ENCODE measurements around the gene SPG11. TPM values are rescaled to one million over a fixed set of nuclear protein-coding genes. Genes with fewer than 3 reads are reported as not detected.
A peak's percentile ranks its signal among the peaks of the same experiment; 100 is the strongest.
"Not testable (repeated sequence)": the region's sequence is repeated elsewhere in the genome, so short reads cannot be mapped to it uniquely, and the experiment has no call there.

The SPG11 gene
- total RNA-seq, 1 donor from 2014 or later: 65.2 TPM

DNA sequence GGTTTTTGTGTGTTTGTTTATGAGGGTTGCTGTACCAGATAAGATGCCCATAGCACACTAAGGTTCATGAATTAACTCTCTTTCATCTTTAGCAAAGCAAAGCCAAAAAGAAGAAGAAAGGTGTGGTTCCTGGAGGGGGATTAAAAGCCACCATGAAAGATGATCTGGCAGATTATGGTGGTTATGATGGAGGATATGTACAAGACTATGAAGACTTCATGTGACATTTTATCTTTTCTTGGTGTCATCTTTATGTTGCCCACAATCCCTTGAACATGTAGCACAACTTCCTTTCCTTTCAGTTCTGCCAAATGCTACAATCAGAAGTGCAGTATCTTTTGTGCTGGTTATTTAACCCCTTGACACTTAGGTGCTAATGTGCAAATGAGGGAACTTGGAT, 102.5 kb downstream of the SPG11 start:
- H3K27ac Mint-ChIP-seq; intact Hi-C loops (cut with micrococcal nuclease): not testable (repeated sequence)

GRCh38 chr15:44554934-44555723, 108.3 kb downstream of the SPG11 start:
- DNase-seq (ENCODE audit: low spot score): no peak
- H3K36me3 Mint-ChIP-seq (ENCODE audit: low read depth): peaks cover 44% of the 10 kb centered on the region
- intact Hi-C loops (cut with micrococcal nuclease): no loop called here
- no peaks in the 10 kb centered on the region for H3K27me3 Mint-ChIP-seq (ENCODE audit: insufficient read depth)
- no peaks in the 10 kb centered on the region for H3K9me3 Mint-ChIP-seq
- peaks cover 21% of the 10 kb centered on the region for H3K4me1 Mint-ChIP-seq (ENCODE audit: low read depth)
- no peak overlapping the region for H3K4me3 Mint-ChIP-seq
- peak overlapping the region; percentile 14 for H3K27ac Mint-ChIP-seq

More for the DNA sequence above, 102.5 kb downstream of the SPG11 start:
- not testable (repeated sequence) for H3K9me3 Mint-ChIP-seq; DNase-seq (ENCODE audit: low spot score); H3K4me3 Mint-ChIP-seq; H3K27me3 Mint-ChIP-seq (ENCODE audit: insufficient read depth)
- peaks cover 58% of the 10 kb centered on the region for H3K36me3 Mint-ChIP-seq (ENCODE audit: low read depth)
- H3K4me1 Mint-ChIP-seq (ENCODE audit: low read depth): peaks cover 20% of the 10 kb centered on the region

DNA sequence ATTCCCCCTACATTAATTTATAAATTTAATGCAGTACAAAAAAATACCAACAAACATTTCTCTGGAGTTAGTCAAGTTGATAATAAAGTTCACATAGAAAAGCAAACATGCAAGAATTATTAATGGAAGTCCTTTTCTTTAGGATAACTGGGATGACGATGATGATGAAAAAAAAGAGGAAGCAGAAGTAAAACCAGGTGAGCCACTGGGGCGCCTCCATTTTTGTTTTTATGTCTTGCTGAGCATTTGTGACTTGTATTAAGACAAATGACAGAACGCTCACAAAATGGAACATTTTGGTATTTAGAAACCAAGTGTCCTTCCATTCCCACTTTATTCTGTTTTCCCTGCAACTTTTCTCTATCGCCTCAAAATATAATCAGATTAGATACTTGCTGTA, 112.7 kb downstream of the SPG11 start:
- Mint-ChIP-seq H3K4me1 (ENCODE audit: low read depth) (peaks cover 34% of the 10 kb centered on the region), H3K9me3 (no peaks in the 10 kb centered on the region)
- intact Hi-C loops (cut with micrococcal nuclease): loop anchor here (2.0 kb wide), 1 partner anchor 14 kb away; the partner anchor contains the start of gene EIF3J

GRCh38 chr15:44550256-44550655, 113.2 kb downstream of the SPG11 start:
- no peaks in the 10 kb centered on the region for H3K27me3 Mint-ChIP-seq (ENCODE audit: insufficient read depth)
- H3K9me3 Mint-ChIP-seq: no peaks in the 10 kb centered on the region
- intact Hi-C loops (cut with micrococcal nuclease): loop anchor here (2.0 kb wide), 1 partner anchor 13 kb away; the partner anchor contains the start of gene EIF3J

More for the DNA sequence above, 112.7 kb downstream of the SPG11 start:
- Mint-ChIP-seq H3K27ac (no peak overlapping the region), H3K36me3 (ENCODE audit: low read depth) (peaks cover 39% of the 10 kb centered on the region), H3K4me3 (no peak overlapping the region), H3K27me3 (ENCODE audit: insufficient read depth) (no peaks in the 10 kb centered on the region)
- no peak for DNase-seq (ENCODE audit: low spot score)

DNA sequence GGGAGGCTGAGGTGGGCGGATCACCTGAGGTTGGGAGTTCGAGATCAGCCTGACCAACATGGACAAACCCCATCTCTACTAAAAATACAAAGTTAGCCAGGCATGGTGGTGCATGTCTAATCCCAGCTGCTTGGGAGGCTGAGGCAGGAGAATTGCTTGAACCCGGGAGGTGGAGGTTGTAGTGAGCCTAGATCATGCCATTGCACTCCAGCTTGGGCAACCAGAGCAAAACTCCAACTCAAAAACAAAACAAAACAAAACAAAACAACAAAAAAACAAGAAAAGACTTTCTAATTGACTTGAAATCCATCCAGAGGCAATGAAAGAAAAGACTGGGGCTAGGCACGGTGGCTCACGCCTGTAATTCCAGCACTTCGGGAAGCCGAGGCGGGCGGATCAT, 114.3 kb downstream of the SPG11 start:
- H3K9me3 Mint-ChIP-seq; H3K27me3 Mint-ChIP-seq (ENCODE audit: insufficient read depth); H3K27ac Mint-ChIP-seq; intact Hi-C loops (cut with micrococcal nuclease); H3K4me3 Mint-ChIP-seq; DNase-seq (ENCODE audit: low spot score): not testable (repeated sequence)
- H3K4me1 Mint-ChIP-seq (ENCODE audit: low read depth): peaks cover 26% of the 10 kb centered on the region
- peaks cover 27% of the 10 kb centered on the region for H3K36me3 Mint-ChIP-seq (ENCODE audit: low read depth)

More at GRCh38 chr15:44550256-44550655, 113.2 kb downstream of the SPG11 start:
- Mint-ChIP-seq H3K36me3 (ENCODE audit: low read depth) (peaks cover 34% of the 10 kb centered on the region), H3K4me1 (ENCODE audit: low read depth) (peaks cover 32% of the 10 kb centered on the region), H3K4me3 (no peak overlapping the region), H3K27ac (no peak overlapping the region)
- no peak for DNase-seq (ENCODE audit: low spot score)

DNA sequence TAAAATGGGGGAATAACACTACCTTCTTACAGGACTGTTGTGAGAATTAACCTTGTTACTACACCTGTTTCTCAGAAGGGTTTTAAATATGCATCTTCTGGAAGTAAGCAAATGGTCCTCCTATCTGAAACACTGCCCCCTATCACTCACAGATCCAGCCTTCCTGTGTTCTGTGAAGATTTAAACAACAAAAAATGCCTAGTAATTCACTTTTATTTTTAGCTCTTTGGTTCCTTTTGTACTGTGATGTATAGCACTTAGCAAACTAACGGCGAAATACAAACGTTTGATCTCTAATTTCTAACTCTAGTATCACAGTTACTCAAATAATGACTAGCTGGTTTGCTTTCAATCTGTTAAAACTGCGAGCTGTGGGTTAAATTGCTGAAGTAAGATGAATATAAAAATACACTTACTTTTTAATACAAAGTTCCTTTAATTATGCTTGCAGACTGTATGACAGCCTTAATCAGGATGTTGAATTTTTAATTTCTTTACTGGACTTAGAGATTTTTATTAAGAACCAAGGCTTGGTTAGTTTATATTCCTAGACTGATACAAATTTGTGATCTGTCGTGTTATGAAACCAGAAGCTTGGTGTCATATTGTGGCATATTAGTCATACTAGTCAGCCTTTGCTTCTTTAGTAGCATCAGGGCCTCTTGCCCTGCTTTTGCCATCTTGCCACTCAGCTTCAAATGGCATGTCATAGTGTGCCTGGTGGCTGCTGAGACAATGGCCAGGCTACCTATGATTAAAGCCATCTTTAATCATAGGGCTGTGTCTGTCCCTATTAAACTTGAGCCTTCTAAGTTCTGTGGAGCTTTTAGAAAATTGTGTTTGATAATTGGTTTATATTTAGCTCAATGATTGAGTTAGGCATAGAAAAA, 117.3 kb downstream of the SPG11 start:
- DNase-seq (ENCODE audit: low spot score): peak; percentile 31
- Mint-ChIP-seq H3K4me3 (peak overlapping the region; percentile 64), H3K27ac (peak overlapping the region; percentile 90), H3K4me1 (ENCODE audit: low read depth) (peaks cover 54% of the 10 kb centered on the region), H3K36me3 (ENCODE audit: low read depth) (peaks cover 37% of the 10 kb centered on the region), H3K9me3 (peaks cover 4% of the 10 kb centered on the region), H3K27me3 (ENCODE audit: insufficient read depth) (no peaks in the 10 kb centered on the region)
- intact Hi-C loops (cut with micrococcal nuclease): loop anchor here (1.0 kb wide), 3 partner anchors 9 to 238 kb away; partner anchors contain the start of gene EIF3J

DNA sequence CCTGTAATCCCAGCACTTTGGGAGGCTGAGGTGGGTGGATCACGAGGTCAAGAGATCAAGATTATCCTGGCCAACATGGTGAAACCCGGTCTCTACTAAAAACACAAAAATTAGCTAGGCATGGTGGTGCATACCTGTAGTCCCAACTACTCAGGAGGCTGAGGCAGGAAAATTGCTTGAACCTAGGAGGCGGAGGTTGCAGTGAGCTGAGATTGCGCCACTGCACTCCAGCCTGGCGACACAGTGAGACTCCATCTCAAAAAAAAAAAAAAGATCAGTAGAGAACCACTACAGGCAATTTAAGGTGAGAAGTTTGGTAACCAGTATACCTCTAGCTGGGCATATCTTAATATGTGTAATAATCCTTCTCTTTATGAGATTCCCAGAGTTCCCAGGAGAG, 118.7 kb downstream of the SPG11 start:
- DNase-seq (ENCODE audit: low spot score); intact Hi-C loops (cut with micrococcal nuclease); H3K27me3 Mint-ChIP-seq (ENCODE audit: insufficient read depth); H3K9me3 Mint-ChIP-seq; H3K27ac Mint-ChIP-seq: not testable (repeated sequence)
- peak overlapping the region; percentile 15 for H3K4me3 Mint-ChIP-seq
- peaks cover 63% of the 10 kb centered on the region for H3K4me1 Mint-ChIP-seq (ENCODE audit: low read depth)
- H3K36me3 Mint-ChIP-seq (ENCODE audit: low read depth): peaks cover 40% of the 10 kb centered on the region

DNA sequence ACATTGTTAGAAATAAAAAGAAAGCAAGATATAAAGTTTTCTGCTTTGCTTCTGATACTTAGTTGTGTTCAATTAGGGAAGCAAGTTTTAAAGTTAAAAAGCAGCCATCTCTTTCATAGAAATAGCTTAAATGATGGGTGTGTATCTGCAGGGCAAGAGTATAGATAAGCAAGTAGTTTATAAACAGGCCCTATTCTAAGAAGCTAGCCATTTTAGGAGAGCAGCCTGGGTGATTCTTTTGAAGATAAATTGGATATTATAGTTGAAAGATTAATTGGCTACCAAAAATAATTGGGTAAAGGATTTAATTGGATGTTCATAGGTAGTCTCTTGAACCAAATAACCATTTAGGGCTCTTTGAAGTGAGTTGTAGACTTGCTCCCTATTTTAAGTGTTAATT, 120.9 kb downstream of the SPG11 start:
- Mint-ChIP-seq H3K36me3 (ENCODE audit: low read depth) (peaks cover 43% of the 10 kb centered on the region), H3K27me3 (ENCODE audit: insufficient read depth) (no peaks in the 10 kb centered on the region), H3K27ac (no peak overlapping the region), H3K4me3 (no peak overlapping the region), H3K9me3 (peaks cover 4% of the 10 kb centered on the region), H3K4me1 (ENCODE audit: low read depth) (peaks cover 69% of the 10 kb centered on the region)
- intact Hi-C loops (cut with micrococcal nuclease): no loop called here
- DNase-seq (ENCODE audit: low spot score): no peak

- peaks cover 4% of the 10 kb centered on the region for H3K9me3 Mint-ChIP-seq
- peaks cover 64% of the 10 kb centered on the region for H3K4me1 Mint-ChIP-seq (ENCODE audit: low read depth)
- intact Hi-C loops (cut with micrococcal nuclease): no loop called here
- H3K27ac Mint-ChIP-seq: no peak overlapping the region
- DNase-seq (ENCODE audit: low spot score): no peak
- H3K36me3 Mint-ChIP-seq (ENCODE audit: low read depth): peaks cover 43% of the 10 kb centered on the region
- H3K4me3 Mint-ChIP-seq: no peak overlapping the region
- H3K27me3 Mint-ChIP-seq (ENCODE audit: insufficient read depth): no peaks in the 10 kb centered on the region
Observed at GRCh38 chr15:44541282-44541958, 122.0 kb downstream of the SPG11 start.

GRCh38 chr15:44537735-44538240, 125.7 kb downstream of the SPG11 start:
- peaks cover 37% of the 10 kb centered on the region for H3K36me3 Mint-ChIP-seq (ENCODE audit: low read depth)
- peak; percentile 14 for DNase-seq (ENCODE audit: low spot score)
- no peaks in the 10 kb centered on the region for H3K27me3 Mint-ChIP-seq (ENCODE audit: insufficient read depth)
- intact Hi-C loops (cut with micrococcal nuclease): loop anchor here (1.0 to 5.0 kb wide), 8 partner anchors 9 to 710 kb away; partner anchors contain the start of genes B2M, GOLM2, PATL2 and SPG11
- peak overlapping the region; percentile 93 for H3K4me3 Mint-ChIP-seq
- H3K9me3 Mint-ChIP-seq: no peaks in the 10 kb centered on the region
- H3K27ac Mint-ChIP-seq: peak overlapping the region; percentile 98
- peaks cover 57% of the 10 kb centered on the region for H3K4me1 Mint-ChIP-seq (ENCODE audit: low read depth)

- DNase-seq (ENCODE audit: low spot score): peak; percentile 95
- Mint-ChIP-seq H3K36me3 (ENCODE audit: low read depth) (peaks cover 34% of the 10 kb centered on the region), H3K27me3 (ENCODE audit: insufficient read depth) (no peaks in the 10 kb centered on the region), H3K9me3 (no peaks in the 10 kb centered on the region), H3K4me1 (ENCODE audit: low read depth) (peaks cover 52% of the 10 kb centered on the region), H3K27ac (peak within 1 kb of the TSS; percentile 98), H3K4me3 (peak within 1 kb of the TSS; percentile 93)
- intact Hi-C loops (cut with micrococcal nuclease): loop anchor here (1.0 to 5.0 kb wide), 10 partner anchors 9 to 710 kb away; partner anchors contain the start of genes B2M, CTDSPL2, GOLM2 and PATL2
Observed at GRCh38 chr15:44536962-44537734, 126.3 kb downstream of the SPG11 start, which contains the start of gene EIF3J. TSS of gene EIF3J (plus strand) at chr15:44537147. CDS start at chr15:44537195, 48 bp downstream.

Measured in activated T-helper 1 cell treated with anti-CD3 and anti-CD28 coated beads, Interleukin-12 subunit alpha, Interleukin-12 subunit beta, Interleukin-2, Interleukin-4 antibody, amounts not matched to agents 30 ng/mL and 10 ng/mL and 1 ng/mL, durations not matched to agents 14 hours and 24 hours and 36 hours (primary cell).